ENCODE results near the gene NDUFV2. TPM values are rescaled to one million over a fixed set of nuclear protein-coding genes. Genes with fewer than 3 reads are reported as not detected.

The NDUFV2 gene
- total RNA-seq, 1 experiment from 2014 or later: 194 TPM

DNA sequence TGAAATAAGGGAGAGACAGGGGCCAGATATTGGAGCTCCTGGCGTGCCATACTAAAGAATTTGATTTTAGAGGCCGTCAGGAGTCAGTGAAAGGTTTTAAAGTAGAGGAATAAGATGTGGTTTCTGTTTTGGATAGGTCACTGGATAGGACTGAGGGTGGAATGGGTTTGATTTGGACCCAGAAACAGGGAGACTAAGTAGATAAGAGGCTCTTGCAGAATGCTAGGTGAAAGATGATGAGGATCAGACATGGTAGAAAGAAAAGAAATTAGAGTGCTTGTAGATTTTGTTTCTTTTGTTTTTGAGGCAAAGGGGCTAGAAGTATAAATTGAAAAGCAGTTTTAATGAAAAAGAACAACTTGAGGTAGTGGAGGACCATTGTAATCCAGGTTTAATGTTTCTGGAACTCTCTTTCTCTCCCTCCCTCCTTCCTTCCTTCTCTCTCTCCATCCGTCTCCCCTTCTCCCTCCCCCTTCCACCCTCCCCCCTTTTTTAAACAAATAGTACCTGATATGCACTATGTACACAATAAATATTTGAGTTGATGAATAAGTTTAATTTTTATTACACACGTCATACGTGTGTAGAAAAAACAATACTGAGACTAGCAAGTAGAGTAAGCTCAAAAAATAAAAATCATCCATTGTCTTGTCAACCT is 1.9 kb downstream of the NDUFV2 start:
- Histone ChIP-seq H3K9ac (ENCODE audit: low read length) (peak overlapping the region; percentile 75), H3K27ac (ENCODE audit: low read depth, low read length) (no peak overlapping the region), H2AFZ (ENCODE audit: low read depth, low read length, poor library complexity, severe bottlenecking) (no peak overlapping the region), H4K20me1 (ENCODE audit: insufficient read depth) (peaks cover 13% of the 10 kb centered on the region; the same call in 1 of the 2 replicates), H3K9me3 (ENCODE audit: control insufficient read depth in 1 of 2, insufficient read depth in 1 of 2, low read depth in 1 of 2, low read length in 2 of 2) (no peaks in the 10 kb centered on the region), H3K36me3 (ENCODE audit: control insufficient read depth in 1 of 2, insufficient read depth in 2 of 2, low read length in 2 of 2) (peaks cover 0 to 22% of the 10 kb centered on the region in 2 experiments; a peak in 2 of 4 replicates), H3K4me1 (ENCODE audit: control insufficient read depth in 1 of 2, insufficient read depth in 2 of 2, low read length in 2 of 2) (peaks cover 10 to 21% of the 10 kb centered on the region in 2 experiments), H3K4me2 (ENCODE audit: low read length) (peak overlapping the region; percentile 83), H3K9me2 (ENCODE audit: insufficient read depth) (no peaks in the 10 kb centered on the region), H3K27me3 (ENCODE audit: insufficient read depth, low read length) (no peaks in the 10 kb centered on the region), H3K79me2 (ENCODE audit: insufficient read depth, low read length) (peaks cover 68% of the 10 kb centered on the region), H3K4me3 (replicated peaks in 1 of 2; ENCODE audit: low read depth in 1 of 2, low read length in 2 of 2) (peak overlapping the region; percentile 69 to 81)
- no peak for ATAC-seq
- no peak for TF ChIP-seq CBX3 (IDR thresholded peaks at IDR 0.05; ENCODE audit: low read depth)
- no peak for TF ChIP-seq CEBPB (IDR thresholded peaks at IDR 0.05; ENCODE audit: low read depth)
- no peak for TF ChIP-seq MAX (IDR thresholded peaks at IDR 0.05)
- TF ChIP-seq EGR1 (IDR thresholded peaks at IDR 0.05; ENCODE audit: low read depth): no peak
- TF ChIP-seq, protein P1, sequence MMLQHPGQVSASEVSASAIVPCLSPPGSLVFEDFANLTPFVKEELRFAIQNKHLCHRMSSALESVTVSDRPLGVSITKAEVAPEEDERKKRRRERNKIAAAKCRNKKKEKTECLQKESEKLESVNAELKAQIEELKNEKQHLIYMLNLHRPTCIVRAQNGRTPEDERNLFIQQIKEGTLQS (IDR thresholded peaks at IDR 0.05): no peak
- no peak for TF ChIP-seq ZNF274 (IDR thresholded peaks at IDR 0.05; ENCODE audit: low read depth, low read length)
- no peak for TF ChIP-seq SRF (IDR thresholded peaks at IDR 0.05; ENCODE audit: low read depth)
- no peak for TF ChIP-seq RAD21 (IDR thresholded peaks at IDR 0.05; ENCODE audit: low read depth)
- TF ChIP-seq, protein P2, sequence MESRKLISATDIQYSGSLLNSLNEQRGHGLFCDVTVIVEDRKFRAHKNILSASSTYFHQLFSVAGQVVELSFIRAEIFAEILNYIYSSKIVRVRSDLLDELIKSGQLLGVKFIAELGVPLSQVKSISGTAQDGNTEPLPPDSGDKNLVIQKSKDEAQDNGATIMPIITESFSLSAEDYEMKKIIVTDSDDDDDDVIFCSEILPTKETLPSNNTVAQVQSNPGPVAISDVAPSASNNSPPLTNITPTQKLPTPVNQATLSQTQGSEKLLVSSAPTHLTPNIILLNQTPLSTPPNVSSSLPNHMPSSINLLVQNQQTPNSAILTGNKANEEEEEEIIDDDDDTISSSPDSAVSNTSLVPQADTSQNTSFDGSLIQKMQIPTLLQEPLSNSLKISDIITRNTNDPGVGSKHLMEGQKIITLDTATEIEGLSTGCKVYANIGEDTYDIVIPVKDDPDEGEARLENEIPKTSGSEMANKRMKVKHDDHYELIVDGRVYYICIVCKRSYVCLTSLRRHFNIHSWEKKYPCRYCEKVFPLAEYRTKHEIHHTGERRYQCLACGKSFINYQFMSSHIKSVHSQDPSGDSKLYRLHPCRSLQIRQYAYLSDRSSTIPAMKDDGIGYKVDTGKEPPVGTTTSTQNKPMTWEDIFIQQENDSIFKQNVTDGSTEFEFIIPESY (IDR thresholded peaks at IDR 0.05; ENCODE audit: extremely low read depth, insufficient replicate concordance, low read length): no peak
- TF ChIP-seq POLR2AphosphoS5 (IDR thresholded peaks at IDR 0.05; ENCODE audit: low read depth, low read length): no peak
- TF ChIP-seq POLR2A (IDR thresholded peaks at IDR 0.05; ENCODE audit: borderline replicate concordance, extremely low read depth, insufficient read depth, insufficient read length): no peak
- TF ChIP-seq SP1 (IDR thresholded peaks at IDR 0.05; ENCODE audit: low read depth): no peak
- no peak for TF ChIP-seq ELF1 (IDR thresholded peaks at IDR 0.05; ENCODE audit: borderline replicate concordance, low read depth)
- no peak for TF ChIP-seq SIN3A (IDR thresholded peaks at IDR 0.05; ENCODE audit: low read depth)
- no peak for TF ChIP-seq ZFX (IDR thresholded peaks at IDR 0.05)
- no peak for TF ChIP-seq CTCF (IDR thresholded peaks at IDR 0.05 in 2 of 3, conservative IDR thresholded peaks at IDR 0.05 in 1 of 3; ENCODE audit: borderline replicate concordance in 1 of 3, insufficient read depth in 1 of 3, low read depth in 2 of 3, low read length in 2 of 3)
- TF ChIP-seq EZH2phosphoT487 (IDR thresholded peaks at IDR 0.05; ENCODE audit: borderline replicate concordance): no peak
- TF ChIP-seq YY1 (IDR thresholded peaks at IDR 0.05; ENCODE audit: extremely low read depth, insufficient replicate concordance, low read depth, low read length): no peak
- no peak for TF ChIP-seq TCF7L2 (IDR thresholded peaks at IDR 0.05; ENCODE audit: borderline replicate concordance, extremely low read depth, insufficient read depth, insufficient read length)
- BruUV-seq (replicated peaks): no TSS peak
- ChIA-PET CTCF (no interaction called here), RAD21 (ENCODE audit: low non-redundant PET in 1 of 2, low total read pairs in 2 of 2, uncharacterized antibody in 2 of 2, unreplicated experiment in 2 of 2) (no interaction called here), POLR2A (no interaction called here)
- DNase-seq (ENCODE audit: low read depth, low spot score): no peak
- intact Hi-C loops (cut with micrococcal nuclease): no loop called here
